ENCODE data around the gene CACNA1E.

Gene CACNA1E

GRCh38 chr1:181768930-181769280 is 285.6 kb downstream of the CACNA1E start:
- DNase-seq (ENCODE audit: low spot score), result no peak

- DNase-seq (ENCODE audit: low spot score), result no peak
Measured at GRCh38 chr1:181769846-181770245, 286.5 kb downstream of the CACNA1E start.

GRCh38 chr1:181772714-181773113 is 289.4 kb downstream of the CACNA1E start:
- DNase-seq (ENCODE audit: low spot score), result no peak

GRCh38 chr1:181776044-181776443 is 292.7 kb downstream of the CACNA1E start:
- no peak for DNase-seq (ENCODE audit: low spot score)

- DNase-seq (ENCODE audit: low spot score), result no peak
Measured at GRCh38 chr1:181777286-181777685, 294.0 kb downstream of the CACNA1E start.

- DNase-seq (ENCODE audit: low spot score), result no peak
Measured at GRCh38 chr1:181777812-181778211, 294.5 kb downstream of the CACNA1E start.

GRCh38 chr1:181778640-181779260 is 295.4 kb downstream of the CACNA1E start:
- DNase-seq (ENCODE audit: low spot score), result no peak

GRCh38 chr1:181779343-181779742 is 296.0 kb downstream of the CACNA1E start:
- DNase-seq (ENCODE audit: low spot score), result no peak

- DNase-seq (ENCODE audit: low spot score), result no peak
Measured at GRCh38 chr1:181783208-181783607, 299.9 kb downstream of the CACNA1E start.

GRCh38 chr1:181784039-181784683 is 300.8 kb downstream of the CACNA1E start:
- no peak for DNase-seq (ENCODE audit: low spot score)

- DNase-seq (ENCODE audit: low spot score), result no peak
Measured at GRCh38 chr1:181789395-181789794, 306.1 kb downstream of the CACNA1E start.

- no peak for DNase-seq (ENCODE audit: low spot score)
Measured at GRCh38 chr1:181791721-181792120, 308.4 kb downstream of the CACNA1E start.

- no peak for DNase-seq (ENCODE audit: low spot score)
Measured at GRCh38 chr1:181793831-181794230, 310.5 kb downstream of the CACNA1E start.

- DNase-seq (ENCODE audit: low spot score), result no peak
Measured at GRCh38 chr1:181794332-181794731, 311.0 kb downstream of the CACNA1E start.

- DNase-seq (ENCODE audit: low spot score), result no peak
Measured at GRCh38 chr1:181798191-181798926, 315.0 kb downstream of the CACNA1E start.

GRCh38 chr1:181801617-181802016 is 318.3 kb downstream of the CACNA1E start:
- DNase-seq (ENCODE audit: low spot score), result no peak

GRCh38 chr1:181802466-181802865 is 319.1 kb downstream of the CACNA1E start:
- DNase-seq (ENCODE audit: low spot score), result no peak

- DNase-seq (ENCODE audit: low spot score), result no peak
Measured at GRCh38 chr1:181803421-181803820, 320.1 kb downstream of the CACNA1E start.

GRCh38 chr1:181804989-181805388 is 321.7 kb downstream of the CACNA1E start:
- no peak for DNase-seq (ENCODE audit: low spot score)

- no peak for DNase-seq (ENCODE audit: low spot score)
Measured at GRCh38 chr1:181806746-181807145, 323.4 kb downstream of the CACNA1E start.

- DNase-seq (ENCODE audit: low spot score), result no peak
Measured at GRCh38 chr1:181807251-181807650, 323.9 kb downstream of the CACNA1E start.

- DNase-seq (ENCODE audit: low spot score), result no peak
Measured at GRCh38 chr1:181809991-181810545, 326.8 kb downstream of the CACNA1E start.

- no peak for DNase-seq (ENCODE audit: low spot score)
Measured at GRCh38 chr1:181812208-181812607, 328.9 kb downstream of the CACNA1E start.

Measured in GM03348 (cell line).